Activated CD4-positive, alpha-beta T cell treated with anti-CD3 and anti-CD28 coated beads, Interleukin-2, amount 50 U/mL, for 4 hours (primary cell): ENCODE results near the gene ZPBP2.

Experiments
- DNase-seq, 2 experiments: peaks; one replicate each; pipeline ENCODE4 v3.0.0-alpha.2; 2020

ZPBP2 gene

GRCh38 chr17:39915559-39915958 is 47.6 kb downstream of the ZPBP2 start:
- DNase-seq = no peak

GRCh38 chr17:39916918-39917317 is 48.9 kb downstream of the ZPBP2 start:
- no peak for DNase-seq

- DNase-seq = no peak
These were observed 51.2 kb downstream of the ZPBP2 start for GRCh38 chr17:39919087-39919683.

GRCh38 chr17:39920218-39921210 is 52.5 kb downstream of the ZPBP2 start:
- DNase-seq = peak; percentile 54 to 61

GRCh38 chr17:39921323-39921722 is 53.3 kb downstream of the ZPBP2 start:
- no peak for DNase-seq

GRCh38 chr17:39922006-39922405 is 54.0 kb downstream of the ZPBP2 start:
- DNase-seq = no peak

- DNase-seq = no peak
These were observed 55.2 kb downstream of the ZPBP2 start for GRCh38 chr17:39923230-39923629.

- DNase-seq = no peak
These were observed 56.1 kb downstream of the ZPBP2 start for GRCh38 chr17:39923836-39924690.

- DNase-seq = no peak
These were observed 56.7 kb downstream of the ZPBP2 start for GRCh38 chr17:39924691-39925055.

- no peak for DNase-seq
These were observed 57.5 kb downstream of the ZPBP2 start for GRCh38 chr17:39925282-39926134.

- no peak for DNase-seq
These were observed 58.2 kb downstream of the ZPBP2 start for GRCh38 chr17:39926135-39926587.

GRCh38 chr17:39926588-39927100 is 58.6 kb downstream of the ZPBP2 start:
- peak; percentile 34 to 35 for DNase-seq
